Neuronal stem cell (in vitro differentiated cells): ENCODE data around the gene RAB27A.

ENCODE experiments used
- DNase-seq: peaks from one replicate; pipeline ENCODE4 v3.0.0-alpha.2; 2013; ENCODE audit warnings: low spot score
- H2AFZ ChIP-seq: one replicate; pipeline ENCODE4 v1.6.1; 2013; ENCODE audit warnings: mild to moderate bottlenecking, low read length, inconsistent platforms
- H2AK5ac ChIP-seq: 2 replicates; pipeline ENCODE4 v1.6.1; 2013; ENCODE audit warnings: low read depth, mild to moderate bottlenecking, inconsistent platforms, low read length, moderate library complexity, mixed read lengths
- H2BK120ac ChIP-seq: 2 replicates; pipeline ENCODE4 v1.6.1; 2013; ENCODE audit warnings: low read depth, mild to moderate bottlenecking, inconsistent platforms, low read length, moderate library complexity, mixed read lengths
- H2BK12ac ChIP-seq: one replicate; pipeline ENCODE4 v1.6.1; 2013; ENCODE audit warnings: low read length, inconsistent platforms
- H2BK15ac ChIP-seq: 2 replicates; pipeline ENCODE4 v1.6.1; 2013; ENCODE audit warnings: mild to moderate bottlenecking, low read length, inconsistent platforms, mixed read lengths
- H2BK5ac ChIP-seq: one replicate; pipeline ENCODE4 v1.6.1; 2013; ENCODE audit warnings: inconsistent platforms, mild to moderate bottlenecking, low read length, moderate library complexity
- H3K14ac ChIP-seq: one replicate; pipeline ENCODE4 v1.6.1; 2013; ENCODE audit warnings: low read length, inconsistent platforms
- H3K18ac ChIP-seq: 2 replicates; pipeline ENCODE4 v1.6.1; 2013; ENCODE audit warnings: low read length, inconsistent platforms
- H3K23ac ChIP-seq: 2 replicates; pipeline ENCODE4 v1.6.1; 2013; ENCODE audit warnings: low read depth, mild to moderate bottlenecking, mixed read lengths, low read length, inconsistent platforms; ENCODE audit not compliant: poor library complexity
- H3K27ac ChIP-seq: replicated peaks from 3 replicates; pipeline ENCODE4 v1.5.1; 2013; ENCODE audit warnings: low read length, inconsistent platforms
- H3K27me3 ChIP-seq, 3 experiments: 2 replicates each; pipeline ENCODE4 v1.6.1; 2013; ENCODE audit warnings: low read length in 3 of 3, mild to moderate bottlenecking in 2 of 3, inconsistent platforms in 1 of 3, low read depth in 1 of 3, mixed read lengths in 1 of 3, moderate library complexity in 1 of 3; ENCODE audit not compliant: control insufficient read depth in 3 of 3, insufficient read depth in 3 of 3
- H3K36me3 ChIP-seq, 2 donors: replicated peaks in 1 of 2; 2 replicates each; pipeline ENCODE4 v1.6.1; 2013; ENCODE audit warnings: low read length in 2 of 2; ENCODE audit not compliant: control insufficient read depth in 2 of 2, insufficient read depth in 2 of 2
- H3K4ac ChIP-seq: 2 replicates; pipeline ENCODE4 v1.6.1; 2013; ENCODE audit warnings: inconsistent platforms, mild to moderate bottlenecking, low read length, moderate library complexity
- H3K4me1 ChIP-seq, 2 donors: 1 replicate in 1 of 2; 2 replicates in 1 of 2; pipeline ENCODE4 v1.6.1; 2013; ENCODE audit warnings: low read length in 2 of 2, low read depth in 1 of 2; ENCODE audit not compliant: control insufficient read depth in 2 of 2, insufficient read depth in 1 of 2
- H3K4me2 ChIP-seq: one replicate; pipeline ENCODE4 v1.6.1; 2013; ENCODE audit warnings: mild to moderate bottlenecking, low read length, inconsistent platforms; ENCODE audit not compliant: insufficient read depth, poor library complexity, severe bottlenecking
- H3K4me3 ChIP-seq, 2 donors: 2 replicates each; pipeline ENCODE4 v1.5.1; 2013; ENCODE audit warnings: low read length in 2 of 2, mild to moderate bottlenecking in 2 of 2, inconsistent platforms in 1 of 2, moderate library complexity in 1 of 2
- H3K79me1 ChIP-seq: one replicate; pipeline ENCODE4 v1.6.1; 2013; ENCODE audit warnings: low read depth, mild to moderate bottlenecking, inconsistent platforms, low read length, moderate library complexity
- H3K9ac ChIP-seq: one replicate; pipeline ENCODE4 v1.6.1; 2013; ENCODE audit warnings: mild to moderate bottlenecking, low read depth, low read length, inconsistent platforms; ENCODE audit not compliant: poor library complexity
- H3K9me3 ChIP-seq, 2 donors: replicated peaks in 1 of 2; 2 replicates each; pipeline versions ENCODE3 to v1.6.1; 2013; ENCODE audit warnings: low read length in 2 of 2, mild to moderate bottlenecking in 2 of 2, inconsistent platforms in 1 of 2, low read depth in 1 of 2, mixed read lengths in 1 of 2, moderate library complexity in 1 of 2; ENCODE audit not compliant: control insufficient read depth in 2 of 2, insufficient read depth in 1 of 2
- H4K8ac ChIP-seq: one replicate; pipeline ENCODE4 v1.6.1; 2013; ENCODE audit warnings: low read depth, mild to moderate bottlenecking, inconsistent platforms, low read length, moderate library complexity
- H4K91ac ChIP-seq: one replicate; pipeline ENCODE4 v1.6.1; 2013; ENCODE audit warnings: low read length, low read depth, mild to moderate bottlenecking, inconsistent platforms; ENCODE audit not compliant: poor library complexity
- WGBS, 2 donors: extraction: QIAGEN DNeasy Blood & Tissue Kit; methylation state at CpG; one replicate each; pipeline ENCODE4 v1.1.7; 2013; ENCODE audit warnings: missing lambda C conversion rate in 2 of 2, mixed read lengths in 1 of 2; ENCODE audit not compliant: insufficient read length in 2 of 2, insufficient replicate concordance in 1 of 2; ENCODE audit errors: extremely low coverage in 2 of 2; 5-methylcytosine and 5-hydroxymethylcytosine counted together

The RAB27A gene

DNA sequence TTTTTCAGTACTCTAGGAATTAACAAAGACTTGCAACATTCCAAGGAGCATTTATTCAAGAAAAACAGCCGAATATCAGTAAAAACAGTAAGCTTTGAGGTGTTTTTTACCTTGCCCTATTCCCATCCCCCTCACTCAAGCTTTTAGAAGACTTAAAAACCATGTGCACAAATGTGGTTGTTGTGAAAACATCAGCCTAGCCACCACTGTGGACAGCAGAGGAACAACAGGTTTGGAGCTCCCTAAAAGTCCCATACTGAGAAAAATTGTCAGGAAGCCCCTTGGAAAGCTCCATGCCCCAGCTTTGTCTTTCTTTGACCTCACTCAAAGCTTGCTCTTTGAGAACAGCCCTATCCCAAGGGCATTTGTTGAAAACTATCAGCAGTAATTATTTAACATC is 58.2 kb downstream of the RAB27A start:
- no peak overlapping the region for H4K91ac ChIP-seq
- H3K23ac ChIP-seq, result no peak overlapping the region
- DNase-seq, result no peak
- no peaks in the 10 kb centered on the region for H3K79me1 ChIP-seq
- no peak overlapping the region for H2BK15ac ChIP-seq
- H3K4ac ChIP-seq, result no peak overlapping the region
- H3K9ac ChIP-seq, result no peak overlapping the region
- H3K14ac ChIP-seq, result no peak overlapping the region
- no peaks in the 10 kb centered on the region for H3K27me3 ChIP-seq
- H3K4me2 ChIP-seq, result no peak overlapping the region
- H3K18ac ChIP-seq, result no peak overlapping the region
- no peaks in the 10 kb centered on the region for H3K36me3 ChIP-seq
- H2AK5ac ChIP-seq, result no peak overlapping the region
- H2BK5ac ChIP-seq, result no peak overlapping the region
- H2BK120ac ChIP-seq, result no peak overlapping the region
- no peak overlapping the region for H3K27ac ChIP-seq
- WGBS, 2 donors, result no CpG with 5 or more reads among the region's 1 CpG
- H4K8ac ChIP-seq, result no peak overlapping the region
- no peak overlapping the region for H3K4me3 ChIP-seq
- no peak overlapping the region for H2BK12ac ChIP-seq
- H3K9me3 ChIP-seq, result no peaks in the 10 kb centered on the region
- H2AFZ ChIP-seq, result no peak overlapping the region
- H3K4me1 ChIP-seq, result no peaks in the 10 kb centered on the region

GRCh38 chr15:55230953-55231352 is 58.7 kb downstream of the RAB27A start:
- H4K8ac ChIP-seq, result no peak overlapping the region
- no peak overlapping the region for H3K9ac ChIP-seq
- H2BK5ac ChIP-seq, result no peak overlapping the region
- H3K23ac ChIP-seq, result no peak overlapping the region
- H3K36me3 ChIP-seq, result no peaks in the 10 kb centered on the region
- H2AFZ ChIP-seq, result no peak overlapping the region
- no peak overlapping the region for H3K27ac ChIP-seq
- H3K14ac ChIP-seq, result no peak overlapping the region
- no peak overlapping the region for H3K4me2 ChIP-seq
- no peak overlapping the region for H2BK15ac ChIP-seq
- H3K4me1 ChIP-seq, result no peaks in the 10 kb centered on the region
- no CpG with 5 or more reads among the region's 1 CpG for WGBS, 2 donors
- H2BK120ac ChIP-seq, result no peak overlapping the region
- H2AK5ac ChIP-seq, result no peak overlapping the region
- H3K9me3 ChIP-seq, result no peaks in the 10 kb centered on the region
- no peak overlapping the region for H3K4me3 ChIP-seq
- no peaks in the 10 kb centered on the region for H3K79me1 ChIP-seq
- H4K91ac ChIP-seq, result no peak overlapping the region
- no peak overlapping the region for H3K18ac ChIP-seq
- DNase-seq, result no peak
- no peak overlapping the region for H3K4ac ChIP-seq
- no peaks in the 10 kb centered on the region for H3K27me3 ChIP-seq
- H2BK12ac ChIP-seq, result no peak overlapping the region

GRCh38 chr15:55230051-55230670 is 59.5 kb downstream of the RAB27A start:
- H3K4ac ChIP-seq, result no peak overlapping the region
- H3K4me2 ChIP-seq, result no peak overlapping the region
- H4K91ac ChIP-seq, result no peak overlapping the region
- no peak overlapping the region for H2AK5ac ChIP-seq
- no peaks in the 10 kb centered on the region for H3K9me3 ChIP-seq
- H3K4me1 ChIP-seq, result no peaks in the 10 kb centered on the region
- no CpG with 5 or more reads among the region's 3 CpGs for WGBS, 2 donors
- no peak overlapping the region for H3K14ac ChIP-seq
- H3K18ac ChIP-seq, result no peak overlapping the region
- H3K36me3 ChIP-seq, result no peaks in the 10 kb centered on the region
- no peak overlapping the region for H3K4me3 ChIP-seq
- H2BK15ac ChIP-seq, result no peak overlapping the region
- no peak overlapping the region for H3K9ac ChIP-seq
- H2BK12ac ChIP-seq, result no peak overlapping the region
- H3K27me3 ChIP-seq, result no peaks in the 10 kb centered on the region
- H2BK120ac ChIP-seq, result no peak overlapping the region
- no peak overlapping the region for H2AFZ ChIP-seq
- no peak overlapping the region for H4K8ac ChIP-seq
- no peak for DNase-seq
- no peak overlapping the region for H3K23ac ChIP-seq
- no peaks in the 10 kb centered on the region for H3K79me1 ChIP-seq
- no peak overlapping the region for H2BK5ac ChIP-seq
- no peak overlapping the region for H3K27ac ChIP-seq

DNA sequence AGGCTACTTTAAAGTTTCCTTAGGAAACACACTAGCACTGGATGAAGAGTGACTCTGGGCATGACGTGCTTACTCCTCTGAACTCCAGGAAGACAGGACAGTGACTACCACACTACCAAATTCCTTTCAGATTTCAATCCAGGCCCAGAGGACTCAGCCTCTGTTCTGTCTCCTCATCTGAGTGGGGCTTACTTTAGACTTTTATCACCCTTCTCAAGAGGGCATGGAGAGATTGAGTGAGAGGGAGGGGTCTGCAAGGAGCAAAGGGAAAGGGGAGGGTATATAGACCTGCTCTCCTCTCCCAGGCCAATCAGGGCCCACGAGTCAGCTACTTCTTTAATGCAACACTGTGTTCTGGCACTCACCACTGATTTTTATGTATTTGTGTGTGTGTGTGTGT is 63.5 kb downstream of the RAB27A start:
- Histone ChIP-seq H3K36me3 (no peaks in the 10 kb centered on the region), H2BK5ac (no peak overlapping the region), H3K4me2 (no peak overlapping the region), H3K9me3 (no peaks in the 10 kb centered on the region), H3K79me1 (no peaks in the 10 kb centered on the region), H3K18ac (no peak overlapping the region), H2BK12ac (no peak overlapping the region), H4K91ac (no peak overlapping the region), H3K4me3 (no peak overlapping the region), H2BK120ac (no peak overlapping the region), H3K27me3 (no peaks in the 10 kb centered on the region), H3K23ac (no peak overlapping the region), H2BK15ac (no peak overlapping the region), H2AK5ac (no peak overlapping the region), H2AFZ (no peak overlapping the region), H4K8ac (no peak overlapping the region), H3K27ac (no peak overlapping the region), H3K9ac (no peak overlapping the region), H3K4me1 (no peaks in the 10 kb centered on the region), H3K4ac (no peak overlapping the region), H3K14ac (no peak overlapping the region)
- DNase-seq, result no peak
- WGBS, 2 donors, result no CpG with 5 or more reads among the region's 2 CpGs
